Neural cell (in vitro differentiated cells): ENCODE measurements around the gene SP8. TPM values are rescaled to one million over a fixed set of nuclear protein-coding genes. Genes with fewer than 3 reads are reported as not detected.

Source experiments
- H2AFZ ChIP-seq: fragments of 200-600, 300-800 bp; sonication (generic), shearing (Covaris generic); 2 replicates; pipeline ENCODE4 v1.6.0; 2014; ENCODE audit warnings: low read depth, mild to moderate bottlenecking, antibody characterized with exemption, low read length, moderate library complexity
- H3F3A ChIP-seq: fragments of 200-600 bp; shearing (Covaris generic); 2 replicates; pipeline ENCODE4 v1.6.1; 2016; ENCODE audit warnings: mild to moderate bottlenecking, moderate library complexity, mixed read lengths, antibody characterized with exemption, low read length; ENCODE audit not compliant: insufficient read depth, poor library complexity, severe bottlenecking
- H3K27ac ChIP-seq: fragments of 200-600, 300-800 bp; sonication (generic), shearing (Covaris generic); 2 replicates; pipeline ENCODE4 v1.5.1; 2014; ENCODE audit warnings: mild to moderate bottlenecking, low read length, moderate library complexity
- H3K27me3 ChIP-seq: fragments of 300-800, 200-600 bp; sonication (generic), shearing (Covaris generic); 2 replicates; pipeline ENCODE4 v1.6.0; 2014; ENCODE audit warnings: mild to moderate bottlenecking, low read depth, low read length, moderate library complexity; ENCODE audit not compliant: insufficient read depth
- H3K36me3 ChIP-seq: fragments of 300-800, 200-600 bp; sonication (generic), shearing (Covaris generic); 2 replicates; pipeline ENCODE4 v1.5.1; 2014; ENCODE audit warnings: mild to moderate bottlenecking, antibody characterized with exemption, low read length, moderate library complexity; ENCODE audit not compliant: insufficient read depth
- H3K4me2 ChIP-seq: fragments of 300-800, 200-600 bp; sonication (generic), shearing (Covaris generic); 2 replicates; pipeline ENCODE4 v1.6.0; 2014; ENCODE audit warnings: mild to moderate bottlenecking, low read length
- H3K4me3 ChIP-seq: fragments of 300-800, 200-600 bp; sonication (generic), shearing (Covaris generic); 2 replicates; pipeline ENCODE4 v1.5.1; 2014; ENCODE audit warnings: mild to moderate bottlenecking, low read length, moderate library complexity
- H3K79me2 ChIP-seq: fragments of 200-600 bp; shearing (Covaris generic); replicated peaks from 2 replicates; pipeline ENCODE4 v1.6.0; 2014; ENCODE audit warnings: mild to moderate bottlenecking, low read length, moderate library complexity; ENCODE audit not compliant: insufficient read depth
- H3K9ac ChIP-seq: fragments of 300-800, 200-600 bp; sonication (generic), shearing (Covaris generic); 2 replicates; pipeline ENCODE4 v1.6.1; 2016; ENCODE audit warnings: mild to moderate bottlenecking, low read length, mixed read lengths
- H3K9me2 ChIP-seq: fragments of 200-600 bp; shearing (Covaris generic); 2 replicates; pipeline ENCODE4 v1.6.1; 2016; ENCODE audit warnings: mild to moderate bottlenecking, low read length, mixed read lengths; ENCODE audit not compliant: insufficient read depth
- H3K9me3 ChIP-seq: fragments of 200-600, 300-800 bp; sonication (generic), shearing (Covaris generic); 2 replicates; pipeline ENCODE4 v1.6.1; 2016; ENCODE audit warnings: mild to moderate bottlenecking, mixed run types, low read length, moderate library complexity, mixed read lengths
- H4K20me1 ChIP-seq: fragments of 200-600 bp; shearing (Covaris generic); 2 replicates; pipeline ENCODE4 v1.6.1; 2016; ENCODE audit warnings: mild to moderate bottlenecking, mixed run types; ENCODE audit not compliant: insufficient read depth
- EP300 ChIP-seq: fragments of 450-650 bp; conservative IDR thresholded peaks from 2 replicates; pipeline ENCODE4 v1.6.1; 2014; ENCODE audit warnings: antibody characterized with exemption, mild to moderate bottlenecking, moderate library complexity; ENCODE audit not compliant: poor library complexity, severe bottlenecking
- EZH2 ChIP-seq: fragments of 200-600, 300-800 bp; shearing (Covaris generic), sonication (generic); IDR thresholded peaks from 2 replicates; pipeline ENCODE4 v1.6.1; 2014; ENCODE audit warnings: antibody characterized with exemption, low read length, borderline replicate concordance, mild to moderate bottlenecking; ENCODE audit not compliant: insufficient read depth, poor library complexity, severe bottlenecking
- MXI1 ChIP-seq: fragments of 450-650 bp; conservative IDR thresholded peaks from 2 replicates; pipeline ENCODE4 v1.6.1; 2014; ENCODE audit warnings: antibody characterized with exemption, mild to moderate bottlenecking; ENCODE audit not compliant: poor library complexity, severe bottlenecking
- POLR2AphosphoS5 ChIP-seq: IDR thresholded peaks from 2 replicates; pipeline ENCODE4 v1.6.1; 2012
- RAD21 ChIP-seq: fragments of 450-650 bp; conservative IDR thresholded peaks from 2 replicates; pipeline ENCODE4 v1.6.1; 2014; ENCODE audit warnings: antibody characterized with exemption, mild to moderate bottlenecking, moderate library complexity
- SMC3 ChIP-seq: fragments of 450-650 bp; conservative IDR thresholded peaks from 2 replicates; pipeline ENCODE4 v1.6.1; 2014; ENCODE audit warnings: antibody characterized with exemption, mild to moderate bottlenecking, moderate library complexity; ENCODE audit not compliant: poor library complexity
- TAF1 ChIP-seq: IDR thresholded peaks from 2 replicates; pipeline ENCODE4 v1.6.1; 2012; ENCODE audit warnings: low read depth
- polyA plus RNA-seq: library from polyadenylated mRNA; depleted of rRNA; stranded (reverse); fragments of >200 nt; gene quantifications from 2 replicates; pipeline ENCODE4 v1.2.3, GENCODE V29; 2014
- TF ChIP-seq, protein P1 (sequence below): IDR thresholded peaks from 2 replicates; pipeline ENCODE4 v1.6.1; 2012; ENCODE audit warnings: borderline replicate concordance
- TF ChIP-seq, protein P2 (sequence below): fragments of 450-650 bp; IDR thresholded peaks from 2 replicates; pipeline ENCODE4 v1.5.1; 2014; ENCODE audit warnings: antibody characterized with exemption, mild to moderate bottlenecking, moderate library complexity; ENCODE audit not compliant: poor library complexity, severe bottlenecking

SP8 gene
- polyA plus RNA-seq, 1 donor from 2014 or later: 8.7 TPM

DNA sequence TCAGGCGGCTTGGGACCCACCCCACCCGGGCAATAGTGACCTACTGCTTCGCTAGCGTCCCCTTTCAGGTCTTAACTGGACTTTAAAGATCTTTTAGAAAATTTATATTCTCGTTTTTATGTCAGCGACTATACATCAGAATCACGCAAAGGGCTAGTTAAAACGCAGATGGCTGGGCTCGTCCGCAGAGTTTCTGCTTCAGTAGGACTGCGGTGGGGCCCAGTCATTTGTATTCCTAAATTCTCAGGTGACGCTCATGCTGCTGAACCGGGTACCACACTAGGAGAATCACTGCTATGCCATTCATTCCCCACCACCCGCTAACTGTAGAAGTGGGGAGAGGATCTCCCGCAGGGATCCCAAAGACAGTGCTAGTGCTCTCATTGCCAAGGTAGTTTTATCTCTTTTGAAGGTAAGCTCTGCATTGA lies 12.0 kb upstream of the SP8 start:
- no peak overlapping the region for H2AFZ ChIP-seq
- peak overlapping the region; percentile 35 for H3K27ac ChIP-seq
- H3K36me3 ChIP-seq: no peaks in the 10 kb centered on the region
- H3K9me2 ChIP-seq: no peaks in the 10 kb centered on the region
- no peaks in the 10 kb centered on the region for H3K9me3 ChIP-seq
- H3K27me3 ChIP-seq: peaks cover 49% of the 10 kb centered on the region
- peaks cover 6% of the 10 kb centered on the region for H3F3A ChIP-seq
- TF ChIP-seq SMC3: no peak
- TF ChIP-seq, protein P1, sequence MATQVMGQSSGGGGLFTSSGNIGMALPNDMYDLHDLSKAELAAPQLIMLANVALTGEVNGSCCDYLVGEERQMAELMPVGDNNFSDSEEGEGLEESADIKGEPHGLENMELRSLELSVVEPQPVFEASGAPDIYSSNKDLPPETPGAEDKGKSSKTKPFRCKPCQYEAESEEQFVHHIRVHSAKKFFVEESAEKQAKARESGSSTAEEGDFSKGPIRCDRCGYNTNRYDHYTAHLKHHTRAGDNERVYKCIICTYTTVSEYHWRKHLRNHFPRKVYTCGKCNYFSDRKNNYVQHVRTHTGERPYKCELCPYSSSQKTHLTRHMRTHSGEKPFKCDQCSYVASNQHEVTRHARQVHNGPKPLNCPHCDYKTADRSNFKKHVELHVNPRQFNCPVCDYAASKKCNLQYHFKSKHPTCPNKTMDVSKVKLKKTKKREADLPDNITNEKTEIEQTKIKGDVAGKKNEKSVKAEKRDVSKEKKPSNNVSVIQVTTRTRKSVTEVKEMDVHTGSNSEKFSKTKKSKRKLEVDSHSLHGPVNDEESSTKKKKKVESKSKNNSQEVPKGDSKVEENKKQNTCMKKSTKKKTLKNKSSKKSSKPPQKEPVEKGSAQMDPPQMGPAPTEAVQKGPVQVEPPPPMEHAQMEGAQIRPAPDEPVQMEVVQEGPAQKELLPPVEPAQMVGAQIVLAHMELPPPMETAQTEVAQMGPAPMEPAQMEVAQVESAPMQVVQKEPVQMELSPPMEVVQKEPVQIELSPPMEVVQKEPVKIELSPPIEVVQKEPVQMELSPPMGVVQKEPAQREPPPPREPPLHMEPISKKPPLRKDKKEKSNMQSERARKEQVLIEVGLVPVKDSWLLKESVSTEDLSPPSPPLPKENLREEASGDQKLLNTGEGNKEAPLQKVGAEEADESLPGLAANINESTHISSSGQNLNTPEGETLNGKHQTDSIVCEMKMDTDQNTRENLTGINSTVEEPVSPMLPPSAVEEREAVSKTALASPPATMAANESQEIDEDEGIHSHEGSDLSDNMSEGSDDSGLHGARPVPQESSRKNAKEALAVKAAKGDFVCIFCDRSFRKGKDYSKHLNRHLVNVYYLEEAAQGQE: no peak
- H3K9ac ChIP-seq: peak overlapping the region; percentile 58
- H3K4me3 ChIP-seq: peak overlapping the region; percentile 64
- H3K4me2 ChIP-seq: no peak overlapping the region
- peaks cover 15% of the 10 kb centered on the region for H3K79me2 ChIP-seq
- H4K20me1 ChIP-seq: no peaks in the 10 kb centered on the region

DNA sequence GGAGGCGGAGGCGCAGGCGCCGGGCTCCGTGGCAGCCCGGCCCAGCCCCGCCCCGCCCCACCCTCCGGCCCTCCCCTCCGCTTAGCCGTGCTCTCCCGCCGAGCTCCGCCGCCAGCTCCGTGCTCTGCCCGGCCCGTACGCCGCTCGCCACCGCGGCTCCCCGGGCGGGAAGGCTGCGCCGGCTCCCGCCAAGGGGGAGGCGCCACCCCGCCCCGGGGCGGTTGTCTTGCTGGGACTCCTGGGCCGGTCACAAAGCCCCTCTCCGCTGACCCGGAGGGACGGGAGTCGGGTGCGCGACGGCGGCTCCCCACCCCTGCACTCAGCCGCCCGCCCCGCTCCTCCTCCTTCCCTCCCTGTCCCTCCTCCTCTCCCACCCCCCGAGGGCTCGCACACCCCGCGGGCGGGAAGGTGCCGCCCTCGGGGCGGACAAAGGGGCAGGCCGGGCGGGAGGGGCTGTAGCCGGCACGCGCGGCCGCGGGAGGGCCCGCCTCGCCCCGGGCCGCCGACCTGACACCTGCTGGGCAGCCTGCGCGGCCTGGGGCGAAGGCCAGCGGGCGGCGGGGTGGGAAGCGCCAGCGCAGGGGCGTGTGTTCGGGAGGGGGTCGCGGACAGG lies 11.5 kb upstream of the SP8 start:
- Histone ChIP-seq H3K36me3 (no peaks in the 10 kb centered on the region), H3K9ac (peak overlapping the region; percentile 61), H3K4me2 (no peak overlapping the region), H3K9me3 (no peaks in the 10 kb centered on the region), H3K79me2 (peaks cover 15% of the 10 kb centered on the region), H2AFZ (no peak overlapping the region), H3F3A (peaks cover 6% of the 10 kb centered on the region), H3K27me3 (peaks cover 54% of the 10 kb centered on the region), H3K9me2 (no peaks in the 10 kb centered on the region), H4K20me1 (no peaks in the 10 kb centered on the region), H3K27ac (peak overlapping the region; percentile 35), H3K4me3 (peak overlapping the region; percentile 68)
- TF ChIP-seq EZH2: no peak
- TF ChIP-seq POLR2AphosphoS5: no peak
- no peak for TF ChIP-seq MXI1
- TF ChIP-seq EP300: no peak
- TF ChIP-seq, protein P2, sequence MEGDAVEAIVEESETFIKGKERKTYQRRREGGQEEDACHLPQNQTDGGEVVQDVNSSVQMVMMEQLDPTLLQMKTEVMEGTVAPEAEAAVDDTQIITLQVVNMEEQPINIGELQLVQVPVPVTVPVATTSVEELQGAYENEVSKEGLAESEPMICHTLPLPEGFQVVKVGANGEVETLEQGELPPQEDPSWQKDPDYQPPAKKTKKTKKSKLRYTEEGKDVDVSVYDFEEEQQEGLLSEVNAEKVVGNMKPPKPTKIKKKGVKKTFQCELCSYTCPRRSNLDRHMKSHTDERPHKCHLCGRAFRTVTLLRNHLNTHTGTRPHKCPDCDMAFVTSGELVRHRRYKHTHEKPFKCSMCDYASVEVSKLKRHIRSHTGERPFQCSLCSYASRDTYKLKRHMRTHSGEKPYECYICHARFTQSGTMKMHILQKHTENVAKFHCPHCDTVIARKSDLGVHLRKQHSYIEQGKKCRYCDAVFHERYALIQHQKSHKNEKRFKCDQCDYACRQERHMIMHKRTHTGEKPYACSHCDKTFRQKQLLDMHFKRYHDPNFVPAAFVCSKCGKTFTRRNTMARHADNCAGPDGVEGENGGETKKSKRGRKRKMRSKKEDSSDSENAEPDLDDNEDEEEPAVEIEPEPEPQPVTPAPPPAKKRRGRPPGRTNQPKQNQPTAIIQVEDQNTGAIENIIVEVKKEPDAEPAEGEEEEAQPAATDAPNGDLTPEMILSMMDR: no peak
- TF ChIP-seq, protein P1: no peak
- no peak for TF ChIP-seq SMC3
- TF ChIP-seq RAD21: no peak
- no peak for TF ChIP-seq TAF1
